Endothelial cell of umbilical vein (primary cell): ENCODE results near the gene EMX1. TPM values are rescaled to one million over a fixed set of nuclear protein-coding genes. Genes with fewer than 3 reads are reported as not detected.

Experiments
- BruUV-seq: library from RNA; stranded (reverse); fragments of 400-500 nt; replicated peaks from 2 replicates; lab custom pipeline; 2021; lab: Mats Ljungman, UMichigan
- CTCF ChIA-PET: fragments of 300-600, 350-600 bp; sonication (Branson Sonifier 250); formaldehyde crosslinking; loops from one replicate; lab custom pipeline; 2021; ENCODE audit warnings: antibody characterized with exemption, inconsistent platforms; lab: Charles Lee
- POLR2A ChIA-PET: fragments of 300-600, 350-600 bp; sonication (Branson Sonifier 250); formaldehyde crosslinking; loops from one replicate; lab custom pipeline; 2021; ENCODE audit warnings: antibody characterized with exemption, inconsistent platforms; lab: Charles Lee
- DNase-seq: peaks from one replicate; pipeline ENCODE4 v3.0.0-alpha.2; 2011; ENCODE audit warnings: low read depth, low spot score
- FAIRE-seq: peaks from 2 replicates; lab custom pipeline; 2011; peaks lifted over from hg19 to GRCh38; lab: Jason Lieb, UNC
- H2AFZ ChIP-seq: 2 replicates; pipeline ENCODE4 v1.6.0; 2012; ENCODE audit warnings: low read depth, low read length, control low read depth, inconsistent platforms
- H3K27ac ChIP-seq: 2 replicates; pipeline ENCODE4 v1.5.1; 2011; ENCODE audit warnings: low read depth, mild to moderate bottlenecking, control low read depth, low read length, moderate library complexity; ENCODE audit not compliant: insufficient read depth
- H3K27me3 ChIP-seq, 2 experiments: 2 replicates each; pipeline versions ENCODE4 v1.6.0 to v1.6.1; 2011; ENCODE audit warnings: low read length in 2 of 2, mixed read lengths in 1 of 2; ENCODE audit not compliant: control insufficient read depth in 2 of 2, insufficient read depth in 2 of 2
- H3K36me3 ChIP-seq, 2 experiments: 2 replicates in 1 of 2; 3 replicates in 1 of 2; pipeline ENCODE4 v1.5.1; 2011; ENCODE audit warnings: low read length in 2 of 2, mild to moderate bottlenecking in 1 of 2, moderate library complexity in 1 of 2; ENCODE audit not compliant: control insufficient read depth in 2 of 2, insufficient read depth in 2 of 2; ENCODE audit errors: extremely low read depth in 1 of 2
- H3K4me1 ChIP-seq: 3 replicates; pipeline ENCODE4 v1.5.1; 2011; ENCODE audit warnings: mild to moderate bottlenecking, low read length; ENCODE audit not compliant: control insufficient read depth, insufficient read depth; ENCODE audit errors: extremely low read depth
- H3K4me2 ChIP-seq: 2 replicates; pipeline ENCODE4 v1.6.1; 2011; ENCODE audit warnings: low read length, control low read depth, mixed read lengths; ENCODE audit not compliant: insufficient read depth
- H3K4me3 ChIP-seq, 3 experiments: fragments of 200-600 bp in 1 of 3; sonication (generic), shearing (Covaris generic) in 1 of 3; replicated peaks in 1 of 3; 2 replicates each; pipeline ENCODE4 v1.5.1; 2011 to 2016; ENCODE audit warnings: control low read depth in 3 of 3, low read length in 3 of 3, mild to moderate bottlenecking in 2 of 3, inconsistent platforms in 1 of 3, low read depth in 1 of 3, moderate library complexity in 1 of 3; ENCODE audit not compliant: insufficient read depth in 1 of 3
- H3K79me2 ChIP-seq: 2 replicates; pipeline ENCODE4 v1.6.0; 2012; ENCODE audit warnings: low read length, inconsistent platforms; ENCODE audit not compliant: control insufficient read depth, insufficient read depth
- H3K9ac ChIP-seq: replicated peaks from 2 replicates; pipeline ENCODE3; 2011; ENCODE audit warnings: low read length, control low read depth; ENCODE audit not compliant: insufficient read depth; ENCODE audit errors: extremely low read depth
- H3K9me1 ChIP-seq: replicated peaks from 3 replicates; pipeline ENCODE4 v1.6.0; 2011; ENCODE audit warnings: mild to moderate bottlenecking, low read length; ENCODE audit not compliant: control insufficient read depth, insufficient read depth; ENCODE audit errors: extremely low read depth
- H3K9me3 ChIP-seq: replicated peaks from 2 replicates; pipeline ENCODE4 v1.5.1; 2012; ENCODE audit warnings: low read length, inconsistent platforms; ENCODE audit not compliant: control insufficient read depth, insufficient read depth
- H4K20me1 ChIP-seq: replicated peaks from 2 replicates; pipeline ENCODE3; 2011; ENCODE audit warnings: mild to moderate bottlenecking, low read length; ENCODE audit not compliant: control insufficient read depth, insufficient read depth; ENCODE audit errors: extremely low read depth
- CTCF ChIP-seq, 2 donors: IDR thresholded peaks; 1 replicate in 1 of 2; 2 replicates in 1 of 2; pipeline ENCODE4 v1.5.1; 2011; ENCODE audit warnings: low read length in 2 of 2, mild to moderate bottlenecking in 2 of 2, moderate library complexity in 2 of 2, control low read depth in 1 of 2, inconsistent platforms in 1 of 2, low read depth in 1 of 2; ENCODE audit not compliant: insufficient read depth in 1 of 2; ENCODE audit errors: extremely low read depth in 1 of 2
- EZH2 ChIP-seq: IDR thresholded peaks from 2 replicates; pipeline ENCODE4 v1.6.1; 2012; ENCODE audit warnings: borderline replicate concordance, low read depth, mild to moderate bottlenecking, moderate library complexity, low read length, inconsistent platforms; ENCODE audit not compliant: severe bottlenecking
- FOS ChIP-seq: IDR thresholded peaks from 2 replicates; pipeline ENCODE4 v1.6.1; 2011; ENCODE audit warnings: mild to moderate bottlenecking, low read length, moderate library complexity, borderline replicate concordance; ENCODE audit not compliant: insufficient read depth
- GATA2 ChIP-seq: IDR thresholded peaks from 2 replicates; pipeline ENCODE4 v1.7.0; 2011; ENCODE audit warnings: low read depth, mild to moderate bottlenecking, moderate library complexity, mixed read lengths, low read length; ENCODE audit not compliant: insufficient read length, insufficient read depth
- MAX ChIP-seq: IDR thresholded peaks from 2 replicates; pipeline ENCODE4 v1.6.1; 2011; ENCODE audit not compliant: insufficient read depth, insufficient read length
- MYC ChIP-seq: IDR thresholded peaks from one replicate; pipeline ENCODE4 v1.6.1; 2011; ENCODE audit warnings: mild to moderate bottlenecking, low read depth, low read length
- POLR2AphosphoS5 ChIP-seq: IDR thresholded peaks from 2 replicates; pipeline ENCODE4 v1.6.1; 2012; ENCODE audit warnings: low read depth, mild to moderate bottlenecking, control low read depth, low read length, moderate library complexity; ENCODE audit not compliant: insufficient read depth
- dilution Hi-C: fragments of 300-500 bp; cut with MboI; formaldehyde crosslinking; loops from one replicate; pipeline ENCODE4 v1.15.0; 2019; ENCODE audit warnings: low sequenced_read_pairs; ENCODE audit not compliant: extremely low pct_ligation_motif_present
- intact Hi-C: fragments of 100-400 bp; cut with micrococcal nuclease; formaldehyde crosslinking; loops from one replicate; pipeline ENCODE4 v1.10.0; 2022
- polyA plus RNA-seq, 4 experiments: library from polyadenylated mRNA; depleted of rRNA in 3 of 4; stranded (reverse) in 3 of 4; unstranded in 1 of 4; fragments of >200 nt; gene quantifications; 2 replicates each; pipeline versions ENCODE4 v1.2.1 to v1.2.3, GENCODE V29; 2011 to 2012; ENCODE audit warnings: missing spikeins in 1 of 4
- total RNA-seq: library from RNA; stranded (reverse); gene quantifications from 2 replicates; pipeline ENCODE4 v1.2.3, GENCODE V29; 2021

The EMX1 gene
- total and polyA plus RNA-seq, 2 donors (not counting 3 experiments of a cell fraction or from before 2014, with no cell fraction given), result not detected

- POLR2A ChIA-PET, result no interaction called here
- Histone ChIP-seq H3K9me3 (no peaks in the 10 kb centered on the region), H4K20me1 (no peaks in the 10 kb centered on the region), H3K27ac (no peak overlapping the region), H3K27me3 (no peaks in the 10 kb centered on the region), H3K4me1 (no peaks in the 10 kb centered on the region), H2AFZ (no peak overlapping the region), H3K9me1 (no peaks in the 10 kb centered on the region), H3K36me3 (no peaks in the 10 kb centered on the region), H3K79me2 (no peaks in the 10 kb centered on the region), H3K4me2 (no peak overlapping the region), H3K4me3 (no peak overlapping the region), H3K9ac (no peak overlapping the region)
- intact Hi-C loops, result no loop called here
- no peak for FAIRE-seq
- no TSS peak for BruUV-seq
- dilution Hi-C loops, result no loop called here
- TF ChIP-seq MAX (no peak), FOS (no peak), POLR2AphosphoS5 (no peak), CTCF (IDR thresholded peaks at IDR 0.05; ENCODE audit: extremely low read depth in 1 of 2, insufficient read depth in 1 of 2, low read depth in 1 of 2, low read length in 2 of 2) (no peak), MYC (no peak), GATA2 (no peak), EZH2 (no peak)
- no peak for DNase-seq
- CTCF ChIA-PET, result interaction anchor here (1.1 kb wide), 1 partner anchor 8 kb away, joined by 3 read pairs; no protein-coding TSS in a partner anchor
Observed at GRCh38 chr2:72965770-72966450, 48.6 kb downstream of the EMX1 start.
